ENCODE results near the gene PLEKHG7.
"Not testable (repeated sequence)": the region's sequence is repeated elsewhere in the genome, so short reads cannot be mapped to it uniquely, and the experiment has no call there.

PLEKHG7 gene

GRCh38 chr12:92753976-92754885 is 51.4 kb downstream of the PLEKHG7 start:
- DNase-seq = no peak

DNA sequence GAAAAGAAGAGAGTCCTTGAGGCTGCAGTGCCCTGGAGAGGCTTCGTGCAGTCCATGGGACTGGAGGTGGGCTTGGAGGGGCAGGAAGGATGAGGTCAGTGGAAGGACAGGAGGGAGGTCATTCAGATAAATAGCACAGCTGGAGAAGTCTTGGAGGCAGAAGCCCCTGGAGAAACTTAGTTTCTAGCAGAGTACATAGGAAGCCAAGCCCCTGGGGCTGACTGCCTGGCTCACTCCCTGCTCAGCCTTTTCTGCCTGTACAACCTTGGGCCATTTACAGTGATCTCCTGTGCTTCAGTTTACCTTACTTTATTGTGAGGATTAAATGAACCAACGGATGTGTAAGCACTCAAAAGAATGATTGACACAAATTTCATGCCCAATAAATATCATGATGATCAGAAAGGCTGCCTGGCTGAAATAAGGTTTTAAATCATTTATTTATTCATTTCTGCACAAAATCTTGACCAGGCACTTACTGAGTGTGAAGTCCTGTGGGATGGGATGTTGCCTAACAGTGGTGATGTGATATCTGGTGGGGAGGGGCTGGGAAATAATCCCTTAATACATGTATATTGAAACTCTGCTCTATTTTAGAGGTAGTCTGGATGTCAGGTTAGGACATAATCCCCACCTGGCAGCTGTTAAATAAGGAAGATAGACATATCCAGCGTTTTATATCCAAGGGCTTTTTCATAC is 54.3 kb downstream of the PLEKHG7 start:
- peak; percentile 72 for DNase-seq

- DNase-seq = peak; percentile 60
Observed at GRCh38 chr12:92757597-92758121, 54.9 kb downstream of the PLEKHG7 start.

DNA sequence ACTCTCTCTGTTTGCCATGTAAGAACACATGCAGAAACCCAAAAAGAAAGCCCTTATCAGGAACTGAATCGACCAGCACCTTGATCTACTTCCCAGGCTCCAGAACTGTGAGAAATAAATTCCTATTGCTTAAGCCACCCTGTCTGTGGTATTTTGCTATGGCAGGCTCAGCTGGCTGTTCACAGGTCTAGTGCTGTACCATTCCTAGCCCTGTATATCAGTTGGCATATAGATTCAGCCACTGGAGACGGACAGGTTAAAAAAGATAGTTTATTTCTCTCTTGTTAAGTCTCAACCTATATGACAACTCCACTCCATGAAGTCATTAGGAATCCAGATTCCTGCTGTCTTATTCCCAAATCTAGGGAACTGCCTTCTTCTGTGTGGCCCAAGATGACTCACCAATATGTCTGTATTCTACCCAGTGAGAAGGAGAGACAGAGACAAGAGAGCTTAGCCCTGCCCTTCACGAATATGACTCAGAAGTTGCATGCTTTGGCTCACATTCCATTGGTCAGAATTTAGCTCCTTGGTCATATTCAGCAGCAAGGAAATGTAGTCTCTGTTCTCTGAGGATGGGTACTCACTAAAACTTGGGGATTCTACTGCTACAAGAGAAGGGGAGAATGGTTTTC is 57.0 kb downstream of the PLEKHG7 start:
- DNase-seq = peak; percentile 46

DNA sequence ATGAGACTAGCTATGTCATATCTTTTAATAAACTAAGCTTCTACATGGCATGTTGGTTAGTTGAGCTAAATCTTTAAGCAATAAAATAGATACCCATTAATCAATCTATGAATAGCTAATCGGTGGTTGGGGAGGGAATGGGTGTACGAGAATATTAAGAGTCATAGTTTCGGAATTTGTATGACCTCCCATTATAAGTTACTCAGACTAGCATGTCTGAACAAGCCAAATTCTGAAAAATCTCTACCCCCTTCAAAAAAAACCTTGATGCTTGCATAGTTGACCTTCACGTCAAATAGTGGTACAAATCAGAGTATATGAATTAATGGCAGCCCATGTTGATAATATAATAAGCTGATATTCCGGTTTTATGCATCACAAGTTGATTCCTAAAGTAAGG is 60.0 kb downstream of the PLEKHG7 start:
- DNase-seq = no peak

GRCh38 chr12:92764831-92765230 is 62.0 kb downstream of the PLEKHG7 start:
- no peak for DNase-seq

GRCh38 chr12:92765871-92766270 is 63.1 kb downstream of the PLEKHG7 start:
- DNase-seq = no peak

DNA sequence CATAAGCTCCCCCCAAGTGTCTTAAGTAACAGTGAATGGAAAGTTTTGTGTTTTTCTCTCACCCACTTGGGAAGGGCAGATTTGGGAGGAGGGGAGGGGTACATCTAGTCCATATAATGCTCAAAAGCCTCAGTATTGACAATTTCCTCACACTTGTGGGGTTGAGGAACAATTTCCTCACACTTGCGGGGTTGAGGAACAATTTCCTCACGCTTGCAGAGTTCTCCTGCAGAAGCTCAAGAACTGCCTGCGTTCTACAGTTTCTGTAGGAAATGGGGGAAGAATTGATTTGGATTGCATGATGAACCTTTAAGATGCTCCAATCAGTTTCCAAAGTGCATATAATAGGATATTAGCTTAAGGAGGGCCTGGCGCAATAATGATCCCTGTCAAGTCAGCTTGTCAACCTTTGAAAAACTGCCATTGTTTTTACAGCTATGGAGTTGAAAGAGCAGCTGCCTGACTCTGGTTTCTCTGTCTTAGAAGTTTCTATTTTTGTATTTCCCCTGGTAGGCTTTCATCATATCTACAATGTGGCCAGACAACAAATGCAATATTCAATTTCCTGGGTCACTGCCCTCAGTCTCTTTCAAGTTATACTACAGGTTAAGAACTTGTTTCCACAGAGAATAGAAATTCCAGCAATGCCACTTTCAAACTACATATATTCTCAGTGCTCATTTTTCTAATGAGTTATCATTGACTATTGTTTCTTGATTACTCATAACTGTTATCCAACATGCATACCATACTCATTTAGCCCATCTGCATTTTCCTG is 66.5 kb downstream of the PLEKHG7 start:
- DNase-seq = no peak

- DNase-seq = no peak
Observed at GRCh38 chr12:92771001-92771400, 68.2 kb downstream of the PLEKHG7 start.

DNA sequence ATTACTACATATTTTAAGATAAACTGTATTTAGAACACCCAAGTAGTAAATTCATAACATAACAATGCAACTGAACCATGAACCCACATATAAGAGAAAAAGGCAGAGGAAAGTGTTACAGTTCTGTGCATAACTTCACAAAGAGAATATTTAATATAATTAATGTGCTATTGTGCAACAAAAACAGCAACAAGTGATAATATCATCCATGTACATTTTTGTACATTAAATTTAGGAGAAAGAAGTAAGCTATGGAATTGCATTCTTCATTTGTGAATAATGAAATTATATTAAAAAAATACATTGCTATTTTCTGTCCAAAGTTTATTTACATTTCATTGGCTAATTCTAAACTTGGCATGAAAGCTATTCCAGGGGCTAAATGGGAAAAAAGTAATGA is 72.6 kb downstream of the PLEKHG7 start:
- DNase-seq = no peak

- no peak for DNase-seq
Observed at GRCh38 chr12:92778525-92778924, 75.7 kb downstream of the PLEKHG7 start.

- DNase-seq = no peak
Observed at GRCh38 chr12:92779902-92780301, 77.1 kb downstream of the PLEKHG7 start.

DNA sequence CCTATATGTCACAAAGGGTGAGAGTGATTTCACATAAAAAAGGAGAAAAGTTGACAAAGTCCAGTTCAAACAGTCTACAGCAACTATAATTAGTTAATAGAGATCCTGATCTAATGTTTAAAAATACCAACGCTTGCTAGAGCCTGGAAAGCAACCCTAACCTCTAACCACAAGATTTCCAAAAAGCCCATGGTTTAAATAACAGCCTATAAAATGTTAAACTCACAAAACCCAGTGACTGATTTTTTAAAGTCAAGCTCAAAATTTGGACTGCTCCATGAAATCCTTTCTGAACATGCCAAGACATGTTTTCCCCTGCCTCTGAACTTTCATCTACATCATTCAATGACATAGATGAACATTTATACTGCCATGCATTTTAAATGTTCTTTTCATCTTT is 81.6 kb downstream of the PLEKHG7 start:
- DNase-seq = no peak

DNA sequence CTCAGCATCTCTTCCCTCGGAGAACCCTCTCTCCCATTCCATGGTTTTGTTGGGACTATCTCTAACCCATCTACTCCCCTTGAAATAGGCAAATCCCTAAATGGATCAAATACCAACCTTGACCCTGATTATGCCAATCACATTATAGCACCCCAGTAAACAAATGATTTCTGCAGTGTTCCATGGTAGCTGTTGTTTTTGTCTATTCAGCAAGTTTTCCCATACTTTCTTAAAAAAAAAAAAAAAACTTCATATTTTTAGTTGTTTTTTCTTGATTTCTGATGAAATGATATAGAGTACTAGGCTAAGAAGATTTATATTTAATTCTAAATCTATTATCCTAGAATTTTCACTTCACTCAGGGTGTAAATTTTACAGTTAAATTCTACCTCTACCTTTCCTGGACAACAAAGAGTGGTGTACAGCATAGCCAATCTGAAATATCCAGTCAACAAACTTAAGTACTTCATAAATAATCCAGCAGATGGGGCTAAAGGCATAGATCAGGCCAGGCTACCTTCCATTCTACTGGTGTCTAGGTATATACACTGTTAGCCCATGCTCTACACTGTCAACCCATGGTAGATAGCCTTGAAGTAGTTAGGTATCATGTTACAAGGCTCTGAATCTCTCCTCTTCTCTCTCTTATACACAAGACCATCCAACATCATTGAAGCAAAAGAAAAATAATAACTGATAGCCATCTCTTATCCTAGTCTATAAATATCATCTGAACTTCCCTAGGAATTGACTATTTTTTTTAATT is 82.2 kb downstream of the PLEKHG7 start:
- peak; percentile 96 for DNase-seq

- no peak for DNase-seq
Observed at GRCh38 chr12:92785563-92785950, 82.8 kb downstream of the PLEKHG7 start.

DNA sequence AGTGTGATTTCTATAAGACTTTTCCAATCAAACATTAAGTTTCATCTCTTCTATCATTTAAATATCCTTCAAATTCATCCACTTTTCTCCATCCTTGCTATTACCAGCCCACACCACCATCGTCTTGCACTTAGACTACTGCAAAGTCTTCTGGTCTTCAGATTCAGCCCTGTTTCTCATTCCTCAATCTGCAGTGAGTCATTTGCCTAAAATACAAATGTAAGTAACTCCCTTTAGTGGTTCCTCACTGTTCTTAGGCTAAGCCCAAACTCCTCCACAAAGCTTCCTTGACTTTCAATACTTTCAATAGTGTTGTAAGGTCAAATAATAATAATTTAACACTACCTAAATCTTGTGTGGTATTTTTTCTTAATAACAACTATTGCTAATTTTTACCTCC is 83.3 kb downstream of the PLEKHG7 start:
- no peak for DNase-seq

- DNase-seq = not testable (repeated sequence)
Observed at GRCh38 chr12:92794356-92794755, 91.6 kb downstream of the PLEKHG7 start.

GRCh38 chr12:92794814-92795213 is 92.0 kb downstream of the PLEKHG7 start:
- no peak for DNase-seq

DNA sequence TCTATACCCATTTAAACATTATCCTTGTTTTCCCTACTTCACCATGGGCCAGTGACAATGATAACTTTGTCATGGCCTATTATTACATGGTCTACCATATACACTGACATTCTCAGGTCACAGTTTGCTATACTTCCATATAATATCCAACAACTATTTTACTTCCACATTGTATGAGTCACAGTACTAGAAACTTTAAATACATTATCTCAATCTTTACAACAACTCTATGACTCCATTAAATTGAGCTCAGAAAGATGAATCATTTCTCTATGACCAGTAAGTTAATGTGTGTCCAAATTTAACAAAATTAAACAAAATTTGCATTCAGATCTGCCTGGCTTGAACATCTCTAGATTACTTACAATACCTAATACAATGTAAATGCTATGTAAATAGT is 93.9 kb downstream of the PLEKHG7 start:
- no peak for DNase-seq

GRCh38 chr12:92802906-92803305 is 100.1 kb downstream of the PLEKHG7 start:
- DNase-seq = no peak

DNA sequence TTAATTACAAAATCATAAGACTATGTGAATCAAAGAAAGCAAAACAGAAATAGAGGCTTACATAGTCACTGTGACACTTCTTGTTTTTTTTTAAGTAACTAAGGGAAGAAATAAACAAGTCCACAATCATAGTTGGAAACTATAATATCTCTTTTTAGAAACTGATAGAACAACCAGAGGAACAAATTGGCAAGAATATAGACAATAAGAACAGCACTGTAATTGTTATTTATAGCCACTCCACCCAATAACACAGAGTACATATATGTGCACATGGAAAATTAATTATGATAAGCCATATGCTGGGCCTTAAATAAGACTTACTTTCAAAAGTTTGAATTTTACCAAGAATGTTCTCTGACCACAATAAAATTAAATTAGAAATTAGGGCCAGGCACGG is 101.1 kb downstream of the PLEKHG7 start:
- no peak for DNase-seq

DNA sequence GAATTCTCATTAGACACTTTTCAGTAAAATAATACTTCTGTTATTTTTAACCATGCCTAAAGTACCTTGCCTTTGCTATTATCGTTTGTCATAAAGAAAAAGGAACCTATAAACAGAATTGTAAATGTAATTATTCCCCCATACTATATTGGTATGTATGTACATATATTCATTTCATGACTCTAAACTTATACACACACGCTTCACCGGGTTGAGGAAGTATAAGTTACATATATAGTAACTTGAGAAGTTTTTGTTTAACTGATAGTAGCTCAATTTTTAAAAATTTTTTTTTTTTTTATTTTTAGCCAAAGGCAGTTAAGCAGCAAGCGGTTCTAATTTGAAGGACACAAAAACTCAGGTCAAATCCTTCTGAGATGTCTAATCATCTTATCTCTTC is 107.6 kb downstream of the PLEKHG7 start:
- DNase-seq = no peak
